Loucy (cell line): ENCODE data around the gene GAREM1.

Experiments used
- CTCF ChIP-seq: fragments of 200-600 bp; sonication (generic); conservative IDR thresholded peaks from 2 replicates; pipeline ENCODE4 v1.5.1; 2014; ENCODE audit warnings: mild to moderate bottlenecking, antibody characterized with exemption, low read length
- EZH2phosphoT487 ChIP-seq: fragments of 200-600 bp; IDR thresholded peaks from 2 replicates; pipeline ENCODE4 v1.6.1; 2018; ENCODE audit warnings: antibody characterized with exemption, mild to moderate bottlenecking, moderate library complexity, borderline replicate concordance

GRCh38 chr18:32461709-32462272 lies 8.9 kb downstream of the GAREM1 start:
- TF ChIP-seq EZH2phosphoT487 (no peak), CTCF (no peak)
